ENCODE measurements around the gene LRRIQ4.

The LRRIQ4 gene

DNA sequence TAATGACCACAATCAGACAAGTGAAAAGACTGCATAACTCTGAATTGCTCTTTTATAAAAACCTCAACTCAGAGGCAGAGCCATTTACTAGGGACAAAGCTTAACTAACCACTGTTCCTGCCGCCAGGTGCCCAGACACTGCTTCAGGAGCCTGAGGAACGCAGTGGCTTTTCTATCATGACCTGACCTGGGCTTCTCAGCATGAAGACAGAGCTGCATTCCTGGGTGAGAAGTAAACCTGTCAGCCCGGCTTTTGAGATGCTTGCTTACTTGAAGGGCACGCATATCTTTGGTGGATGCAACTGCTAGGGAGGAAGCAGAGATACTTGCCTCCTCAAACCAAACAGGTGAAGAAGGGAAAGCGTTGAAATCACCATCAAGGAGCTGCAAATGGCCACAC lies 49.2 kb downstream of the LRRIQ4 start:
- no peak for DNase-seq (ENCODE audit: low spot score)
- TF ChIP-seq, protein P1, sequence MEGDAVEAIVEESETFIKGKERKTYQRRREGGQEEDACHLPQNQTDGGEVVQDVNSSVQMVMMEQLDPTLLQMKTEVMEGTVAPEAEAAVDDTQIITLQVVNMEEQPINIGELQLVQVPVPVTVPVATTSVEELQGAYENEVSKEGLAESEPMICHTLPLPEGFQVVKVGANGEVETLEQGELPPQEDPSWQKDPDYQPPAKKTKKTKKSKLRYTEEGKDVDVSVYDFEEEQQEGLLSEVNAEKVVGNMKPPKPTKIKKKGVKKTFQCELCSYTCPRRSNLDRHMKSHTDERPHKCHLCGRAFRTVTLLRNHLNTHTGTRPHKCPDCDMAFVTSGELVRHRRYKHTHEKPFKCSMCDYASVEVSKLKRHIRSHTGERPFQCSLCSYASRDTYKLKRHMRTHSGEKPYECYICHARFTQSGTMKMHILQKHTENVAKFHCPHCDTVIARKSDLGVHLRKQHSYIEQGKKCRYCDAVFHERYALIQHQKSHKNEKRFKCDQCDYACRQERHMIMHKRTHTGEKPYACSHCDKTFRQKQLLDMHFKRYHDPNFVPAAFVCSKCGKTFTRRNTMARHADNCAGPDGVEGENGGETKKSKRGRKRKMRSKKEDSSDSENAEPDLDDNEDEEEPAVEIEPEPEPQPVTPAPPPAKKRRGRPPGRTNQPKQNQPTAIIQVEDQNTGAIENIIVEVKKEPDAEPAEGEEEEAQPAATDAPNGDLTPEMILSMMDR (IDR thresholded peaks at IDR 0.05; ENCODE audit: poor library complexity, severe bottlenecking): no peak
- Histone ChIP-seq H3K27me3 (ENCODE audit: insufficient read depth, poor library complexity, severe bottlenecking) (no peaks in the 10 kb centered on the region), H3K27ac (ENCODE audit: poor library complexity, severe bottlenecking) (no peak overlapping the region), H3K4me3 (ENCODE audit: severe bottlenecking) (no peak overlapping the region), H3K4me1 (ENCODE audit: insufficient read depth, poor library complexity, severe bottlenecking) (no peaks in the 10 kb centered on the region), H3K9me3 (ENCODE audit: severe bottlenecking) (no peaks in the 10 kb centered on the region), H3K36me3 (ENCODE audit: low read depth) (no peaks in the 10 kb centered on the region)
- no peak for ATAC-seq (ENCODE audit: low read depth)

DNA sequence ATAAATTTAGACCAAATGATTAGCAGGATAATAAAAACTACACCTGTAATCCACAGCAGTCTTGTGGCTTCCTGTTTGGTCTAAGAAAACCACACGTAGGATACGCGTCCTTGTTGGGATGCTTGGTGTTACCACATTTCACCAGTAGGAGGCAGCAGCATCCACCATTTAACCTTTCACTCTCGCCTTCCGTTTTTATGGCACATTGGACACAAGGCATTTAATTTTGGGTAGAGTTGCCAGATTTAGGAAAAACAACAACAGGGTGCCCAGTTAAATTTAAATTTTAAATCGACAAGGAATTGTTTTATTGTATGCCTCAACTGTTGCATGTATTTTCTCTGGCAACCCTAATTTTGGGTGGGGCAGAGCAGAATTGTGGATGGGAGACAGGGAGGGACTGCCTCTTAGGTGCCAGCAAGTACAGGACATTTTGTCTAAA lies 50.8 kb downstream of the LRRIQ4 start:
- TF ChIP-seq, protein P1 (IDR thresholded peaks at IDR 0.05; ENCODE audit: poor library complexity, severe bottlenecking): peak; percentile 84
- Histone ChIP-seq H3K4me3 (ENCODE audit: severe bottlenecking) (no peak overlapping the region), H3K9me3 (ENCODE audit: severe bottlenecking) (no peaks in the 10 kb centered on the region), H3K27me3 (ENCODE audit: insufficient read depth, poor library complexity, severe bottlenecking) (no peaks in the 10 kb centered on the region), H3K4me1 (ENCODE audit: insufficient read depth, poor library complexity, severe bottlenecking) (no peaks in the 10 kb centered on the region), H3K27ac (ENCODE audit: poor library complexity, severe bottlenecking) (no peak overlapping the region), H3K36me3 (ENCODE audit: low read depth) (no peaks in the 10 kb centered on the region)
- no peak for DNase-seq (ENCODE audit: low spot score)
- ATAC-seq (ENCODE audit: low read depth): peak; percentile 59; the same call in 2 of the 3 replicates

DNA sequence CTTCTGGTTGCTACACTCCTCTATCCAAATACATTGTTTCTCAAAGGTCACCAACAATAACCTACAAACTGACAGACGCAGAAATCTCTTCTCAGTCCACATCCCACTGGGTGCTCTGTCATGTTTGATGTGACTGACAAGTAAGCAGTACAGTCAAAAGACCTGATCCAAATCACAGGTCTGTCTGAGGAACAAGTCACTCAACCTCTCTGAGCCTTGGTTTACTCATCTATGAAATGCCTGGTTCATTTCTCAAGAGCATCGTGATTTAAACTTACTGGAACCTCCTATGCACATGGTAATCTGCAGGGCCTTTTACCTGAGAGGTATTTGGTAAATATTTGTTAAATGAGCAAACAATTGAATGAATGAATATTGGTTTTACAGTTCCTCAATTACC lies 51.6 kb downstream of the LRRIQ4 start:
- H3K27ac ChIP-seq (ENCODE audit: poor library complexity, severe bottlenecking): no peak overlapping the region
- DNase-seq (ENCODE audit: low spot score): no peak
- TF ChIP-seq, protein P1 (IDR thresholded peaks at IDR 0.05; ENCODE audit: poor library complexity, severe bottlenecking): no peak
- no peaks in the 10 kb centered on the region for H3K9me3 ChIP-seq (ENCODE audit: severe bottlenecking)
- no peaks in the 10 kb centered on the region for H3K36me3 ChIP-seq (ENCODE audit: low read depth)
- H3K27me3 ChIP-seq (ENCODE audit: insufficient read depth, poor library complexity, severe bottlenecking): no peaks in the 10 kb centered on the region
- no peak for ATAC-seq (ENCODE audit: low read depth)
- H3K4me3 ChIP-seq (ENCODE audit: severe bottlenecking): no peak overlapping the region
- no peaks in the 10 kb centered on the region for H3K4me1 ChIP-seq (ENCODE audit: insufficient read depth, poor library complexity, severe bottlenecking)

DNA sequence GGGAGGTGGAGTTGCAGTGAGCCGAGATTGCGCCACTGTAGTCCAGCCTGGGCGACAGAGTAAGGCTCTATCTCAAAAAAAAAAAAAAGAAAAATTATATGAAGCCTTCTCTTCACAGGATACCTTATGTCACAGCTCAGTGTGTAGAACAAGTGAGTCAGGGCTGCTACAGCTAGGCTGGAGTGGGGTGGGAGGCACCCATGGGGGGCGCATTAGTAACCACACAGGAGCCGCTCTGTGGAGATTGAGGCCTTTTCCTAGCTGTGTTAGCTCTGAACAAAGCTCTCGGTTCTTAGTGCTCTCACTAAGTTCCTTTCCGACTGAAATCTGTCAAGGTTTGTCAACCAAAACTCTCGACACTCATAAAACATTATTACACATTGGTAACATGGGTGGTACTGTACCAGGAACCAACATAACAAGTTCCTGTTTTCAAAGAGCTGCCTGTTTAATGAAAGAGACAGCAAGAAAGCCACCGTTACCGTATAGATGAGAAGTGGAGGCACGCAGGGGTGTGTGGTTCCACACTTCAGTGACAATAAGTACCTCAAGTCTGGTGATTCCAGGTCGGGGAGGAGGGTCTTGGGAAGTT lies 52.6 kb downstream of the LRRIQ4 start:
- H3K4me1 ChIP-seq (ENCODE audit: insufficient read depth, poor library complexity, severe bottlenecking): no peaks in the 10 kb centered on the region
- no peak overlapping the region for H3K27ac ChIP-seq (ENCODE audit: poor library complexity, severe bottlenecking)
- no peaks in the 10 kb centered on the region for H3K27me3 ChIP-seq (ENCODE audit: insufficient read depth, poor library complexity, severe bottlenecking)
- H3K36me3 ChIP-seq (ENCODE audit: low read depth): no peaks in the 10 kb centered on the region
- DNase-seq (ENCODE audit: low spot score): no peak
- no peak overlapping the region for H3K4me3 ChIP-seq (ENCODE audit: severe bottlenecking)
- TF ChIP-seq, protein P1 (IDR thresholded peaks at IDR 0.05; ENCODE audit: poor library complexity, severe bottlenecking): no peak
- H3K9me3 ChIP-seq (ENCODE audit: severe bottlenecking): no peaks in the 10 kb centered on the region
- no peak for ATAC-seq (ENCODE audit: low read depth)

DNA sequence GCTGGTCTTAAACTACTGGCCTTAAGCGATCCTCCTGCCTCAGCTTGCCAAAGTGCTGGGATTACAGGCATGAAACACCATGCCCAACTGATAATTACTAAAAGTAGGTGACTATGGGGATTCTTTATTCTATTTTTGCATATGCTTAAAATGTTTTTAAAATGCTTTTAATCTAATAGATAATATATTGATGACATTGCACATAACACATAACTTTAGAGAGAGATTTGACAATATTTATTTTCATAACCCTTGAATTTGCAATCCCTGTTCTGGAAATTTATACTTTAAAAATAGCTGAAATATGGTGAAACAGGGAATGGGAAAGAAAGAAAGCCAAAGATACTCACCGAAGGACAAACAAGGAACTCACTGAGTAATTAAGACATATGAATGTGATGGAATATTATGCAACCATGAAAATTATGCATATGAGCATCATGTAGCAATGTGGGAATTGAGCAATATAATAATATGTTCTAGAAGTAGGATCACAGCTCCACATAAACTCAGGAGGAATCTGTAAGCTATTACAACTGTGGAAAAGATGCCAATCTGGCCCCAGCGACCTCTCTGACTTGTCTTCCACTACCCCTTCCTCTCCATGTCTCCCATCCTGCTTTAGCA lies 55.0 kb downstream of the LRRIQ4 start:
- Histone ChIP-seq H3K4me3 (ENCODE audit: severe bottlenecking) (no peak overlapping the region), H3K27me3 (ENCODE audit: insufficient read depth, poor library complexity, severe bottlenecking) (no peaks in the 10 kb centered on the region), H3K27ac (ENCODE audit: poor library complexity, severe bottlenecking) (no peak overlapping the region), H3K4me1 (ENCODE audit: insufficient read depth, poor library complexity, severe bottlenecking) (no peaks in the 10 kb centered on the region), H3K36me3 (ENCODE audit: low read depth) (no peaks in the 10 kb centered on the region), H3K9me3 (ENCODE audit: severe bottlenecking) (no peaks in the 10 kb centered on the region)
- TF ChIP-seq, protein P1 (IDR thresholded peaks at IDR 0.05; ENCODE audit: poor library complexity, severe bottlenecking): no peak
- DNase-seq (ENCODE audit: low spot score) (no peak), ATAC-seq (ENCODE audit: low read depth) (no peak)

All from RWPE2 (cell line).